RWPE2 (cell line): ENCODE data around the gene ZFPM1.
A peak's percentile ranks its signal among the peaks of the same experiment; 100 is the strongest.

Source experiments
- ATAC-seq: fragments of 200-7000 bp; cut with Tn5 transposase; 3 replicates; pipeline ENCODE4 v1.9.1; 2021; ENCODE audit warnings: low read depth
- DNase-seq: peaks from one replicate; pipeline ENCODE4 v3.0.0-alpha.2; 2020; ENCODE audit warnings: low spot score
- H3K27ac ChIP-seq: fragments of 450-650 bp; 2 replicates; pipeline ENCODE4 v1.5.1; 2017; ENCODE audit warnings: mild to moderate bottlenecking; ENCODE audit not compliant: poor library complexity, severe bottlenecking
- H3K27me3 ChIP-seq: fragments of 250-450 bp; sonication (Bioruptor Pico); 2 replicates; pipeline ENCODE4 v1.5.1; 2021; ENCODE audit warnings: mild to moderate bottlenecking, moderate library complexity; ENCODE audit not compliant: insufficient read depth, poor library complexity, severe bottlenecking
- H3K36me3 ChIP-seq: fragments of 250-450 bp; sonication (Bioruptor Pico); 2 replicates; pipeline ENCODE4 v1.5.1; 2020; ENCODE audit warnings: low read depth, mild to moderate bottlenecking, moderate library complexity
- H3K4me1 ChIP-seq: fragments of 250-450 bp; sonication (Bioruptor Pico); 2 replicates; pipeline ENCODE4 v1.5.1; 2021; ENCODE audit warnings: mild to moderate bottlenecking, moderate library complexity; ENCODE audit not compliant: insufficient read depth, poor library complexity, severe bottlenecking
- H3K4me3 ChIP-seq: fragments of 250-450 bp; sonication (Bioruptor Pico); 2 replicates; pipeline ENCODE4 v1.5.1; 2021; ENCODE audit warnings: mild to moderate bottlenecking, moderate library complexity; ENCODE audit not compliant: severe bottlenecking
- H3K9me3 ChIP-seq: fragments of 250-450 bp; sonication (Bioruptor Pico); 2 replicates; pipeline ENCODE4 v1.5.1; 2021; ENCODE audit warnings: mild to moderate bottlenecking, moderate library complexity; ENCODE audit not compliant: severe bottlenecking
- CTCF ChIP-seq: fragments of 450-650 bp; IDR thresholded peaks from one replicate; pipeline ENCODE4 v1.5.1; 2017; ENCODE audit warnings: mild to moderate bottlenecking, moderate library complexity; ENCODE audit not compliant: poor library complexity, severe bottlenecking

ZFPM1 gene

DNA sequence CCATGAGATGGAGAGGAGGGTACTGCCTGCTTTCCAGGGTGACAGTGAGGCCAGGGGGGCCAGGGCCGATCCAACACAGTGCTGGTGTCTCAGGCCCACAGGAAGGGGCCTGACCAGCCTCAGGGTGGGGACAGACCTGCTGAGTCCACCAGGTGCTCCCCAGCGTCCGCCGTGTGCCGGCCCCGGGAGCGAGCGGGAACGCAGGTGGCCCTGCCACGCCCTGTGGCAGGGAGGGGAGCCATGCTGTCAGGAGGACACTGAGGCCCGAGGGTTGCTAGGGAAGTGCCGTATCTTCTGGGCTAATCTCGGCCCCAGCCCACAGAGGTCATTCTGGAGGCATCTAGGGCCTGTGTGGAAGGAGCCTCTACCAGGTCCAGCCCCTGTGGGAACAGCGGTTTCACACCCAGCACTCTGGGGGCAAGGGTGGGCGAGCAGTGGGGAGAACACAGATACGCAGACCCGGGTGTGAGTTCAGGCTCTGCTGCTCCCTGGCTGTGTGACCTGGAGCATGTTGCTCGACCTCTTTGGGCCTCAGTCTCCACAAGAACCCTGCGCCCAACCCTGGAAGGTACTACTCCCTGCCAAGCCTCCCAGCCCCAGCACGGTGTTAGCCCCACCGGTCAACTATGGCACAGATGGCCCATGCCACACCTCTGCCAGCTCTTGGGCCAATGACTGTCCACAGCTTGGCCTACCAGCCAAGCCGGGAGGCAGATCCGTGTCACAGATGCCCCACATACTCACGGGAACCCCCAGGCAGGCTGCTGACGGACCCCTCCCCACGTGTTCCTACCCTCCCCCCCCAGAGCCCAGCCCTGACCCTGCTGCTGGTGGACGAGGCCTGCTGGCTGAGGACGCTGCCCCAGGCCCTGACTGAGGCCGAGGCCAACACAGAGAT is 73.2 kb downstream of the ZFPM1 start:
- Histone ChIP-seq H3K4me1 (no peaks in the 10 kb centered on the region), H3K27me3 (no peaks in the 10 kb centered on the region), H3K36me3 (no peaks in the 10 kb centered on the region), H3K4me3 (no peak overlapping the region), H3K9me3 (no peaks in the 10 kb centered on the region), H3K27ac (no peak overlapping the region)
- DNase-seq (no peak), ATAC-seq (peak; percentile 1; the same call in 1 of the 3 replicates)
- TF ChIP-seq CTCF: no peak

- TF ChIP-seq CTCF: no peak
- DNase-seq: no peak
- Histone ChIP-seq H3K9me3 (no peaks in the 10 kb centered on the region), H3K4me3 (no peak overlapping the region), H3K27ac (no peak overlapping the region), H3K27me3 (no peaks in the 10 kb centered on the region), H3K4me1 (no peaks in the 10 kb centered on the region), H3K36me3 (no peaks in the 10 kb centered on the region)
- peak; percentile 5; the same call in 2 of the 3 replicates for ATAC-seq
Observed at GRCh38 chr16:88526906-88527185, 73.8 kb downstream of the ZFPM1 start.

- peak; percentile 35 for ATAC-seq
- TF ChIP-seq CTCF: peak; percentile 76
- Histone ChIP-seq H3K27me3 (no peaks in the 10 kb centered on the region), H3K27ac (no peak overlapping the region), H3K9me3 (no peaks in the 10 kb centered on the region), H3K4me3 (no peak overlapping the region), H3K4me1 (no peaks in the 10 kb centered on the region), H3K36me3 (no peaks in the 10 kb centered on the region)
- no peak for DNase-seq
Observed at GRCh38 chr16:88527186-88527936, 74.3 kb downstream of the ZFPM1 start.

- Histone ChIP-seq H3K9me3 (no peaks in the 10 kb centered on the region), H3K27ac (no peak overlapping the region), H3K4me3 (no peak overlapping the region), H3K4me1 (no peaks in the 10 kb centered on the region), H3K36me3 (no peaks in the 10 kb centered on the region), H3K27me3 (no peaks in the 10 kb centered on the region)
- ATAC-seq: no peak
- DNase-seq: no peak
- TF ChIP-seq CTCF: no peak
Observed at GRCh38 chr16:88527937-88528743, 75.1 kb downstream of the ZFPM1 start.
